CD1c-positive myeloid dendritic cell (primary cell): ENCODE data around the gene COL24A1.

Experiments used
- DNase-seq: peaks from one replicate; pipeline ENCODE4 v3.0.0-alpha.2; 2016; ENCODE audit errors: extremely low spot score

Gene COL24A1

GRCh38 chr1:86156566-86157455 lies at the start of gene COL24A1:
Gene COL24A1, minus strand, starts transcription at chr1:86156772. Its CDS starts 376 bp downstream, at chr1:86156396.
- peak; percentile 30 for DNase-seq

- no peak for DNase-seq
These were observed 49.2 kb upstream of the COL24A1 start for GRCh38 chr1:86205741-86206140.

- DNase-seq = no peak
These were observed 46.2 kb upstream of the COL24A1 start for GRCh38 chr1:86202552-86203340.

- no peak for DNase-seq
These were observed 44.7 kb upstream of the COL24A1 start for GRCh38 chr1:86201311-86201710.

GRCh38 chr1:86200901-86201300 lies 44.3 kb upstream of the COL24A1 start:
- DNase-seq = no peak

GRCh38 chr1:86197206-86197855 lies 40.8 kb upstream of the COL24A1 start:
- no peak for DNase-seq

GRCh38 chr1:86195281-86195680 lies 38.7 kb upstream of the COL24A1 start:
- DNase-seq = no peak

GRCh38 chr1:86194491-86195034 lies 38.0 kb upstream of the COL24A1 start:
- no peak for DNase-seq

- DNase-seq = no peak
These were observed 35.8 kb upstream of the COL24A1 start for GRCh38 chr1:86192417-86192816.

GRCh38 chr1:86191958-86192357 lies 35.4 kb upstream of the COL24A1 start:
- DNase-seq = no peak

- DNase-seq = no peak
These were observed 34.3 kb upstream of the COL24A1 start for GRCh38 chr1:86190873-86191272.

- DNase-seq = no peak
These were observed 27.9 kb upstream of the COL24A1 start for GRCh38 chr1:86184426-86184825.

GRCh38 chr1:86183810-86184209 lies 27.2 kb upstream of the COL24A1 start:
- DNase-seq = no peak

- DNase-seq = no peak
These were observed 19.7 kb upstream of the COL24A1 start for GRCh38 chr1:86176226-86176625.

- DNase-seq = no peak
These were observed 19.2 kb upstream of the COL24A1 start for GRCh38 chr1:86175756-86176155.

GRCh38 chr1:86169625-86170024 lies 13.1 kb upstream of the COL24A1 start:
- no peak for DNase-seq

GRCh38 chr1:86159800-86160199 lies 3.2 kb upstream of the COL24A1 start:
- no peak for DNase-seq

GRCh38 chr1:86155807-86156565 lies 586 bp downstream of the COL24A1 start:
- DNase-seq = peak; percentile 32

GRCh38 chr1:86155051-86155806 lies 1.3 kb downstream of the COL24A1 start:
- DNase-seq = peak; percentile 46

GRCh38 chr1:86154571-86155050 lies 2.0 kb downstream of the COL24A1 start:
- DNase-seq = no peak
